ENCODE data around the gene TIAM1.
A peak's percentile ranks its signal among the peaks of the same experiment; 100 is the strongest.

The TIAM1 gene

GRCh38 chr21:31351960-31352359, 7.9 kb upstream of the TIAM1 start:
- DNase-seq, result no peak

DNA sequence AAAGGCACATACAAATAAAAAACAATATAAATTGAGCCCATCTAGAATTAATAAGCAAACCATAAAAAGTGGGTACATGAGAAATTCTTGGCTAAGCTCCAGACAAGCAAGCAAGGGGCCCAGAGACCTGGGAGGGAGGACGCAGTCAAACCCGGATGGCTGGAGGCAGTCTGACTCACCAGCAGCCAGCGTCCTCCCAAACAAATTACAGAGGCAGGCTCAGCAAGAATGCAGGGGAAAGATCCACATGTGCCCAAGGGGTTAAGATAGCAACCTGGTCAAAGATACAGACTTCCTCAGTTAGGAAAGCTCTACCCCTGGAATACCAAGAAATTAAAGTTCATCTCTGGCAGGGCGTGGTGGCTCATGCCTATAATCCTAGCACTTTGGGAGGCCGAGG, 7.4 kb upstream of the TIAM1 start:
- DNase-seq, result no peak

GRCh38 chr21:31349208-31349607, 5.1 kb upstream of the TIAM1 start:
- no peak for DNase-seq

GRCh38 chr21:31348188-31348587, 4.1 kb upstream of the TIAM1 start:
- no peak for DNase-seq

- DNase-seq, result no peak
Measured at GRCh38 chr21:31347435-31348032, 3.5 kb upstream of the TIAM1 start.

DNA sequence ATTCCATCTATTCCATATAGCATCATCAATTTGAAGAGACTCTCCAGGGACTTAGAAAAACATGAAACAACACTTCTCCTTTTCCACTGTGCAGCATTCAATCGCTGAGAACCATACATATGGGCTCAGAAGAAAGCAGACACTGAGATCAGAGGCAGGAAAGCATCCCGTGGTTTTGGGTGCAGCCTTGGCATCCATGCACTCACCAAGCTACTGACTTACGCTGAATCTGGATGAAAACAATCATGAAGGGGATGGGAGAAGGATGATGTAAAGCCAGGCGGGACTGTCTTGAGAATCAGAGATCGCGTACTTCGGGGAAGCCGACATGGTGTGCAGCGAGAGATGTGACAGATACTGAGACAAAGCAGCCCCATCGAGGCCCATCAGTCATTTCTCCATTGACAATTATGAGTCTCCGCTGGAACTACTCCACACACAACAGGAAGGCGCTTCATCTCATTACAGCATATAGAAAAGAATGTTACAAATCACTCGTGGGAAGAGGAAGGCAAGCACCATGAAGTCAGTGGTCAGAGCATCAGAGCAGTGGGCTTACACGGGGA, 2.3 kb upstream of the TIAM1 start:
- no peak for DNase-seq

- DNase-seq, result no peak
Measured at GRCh38 chr21:31345136-31345535, 1.1 kb upstream of the TIAM1 start.

DNA sequence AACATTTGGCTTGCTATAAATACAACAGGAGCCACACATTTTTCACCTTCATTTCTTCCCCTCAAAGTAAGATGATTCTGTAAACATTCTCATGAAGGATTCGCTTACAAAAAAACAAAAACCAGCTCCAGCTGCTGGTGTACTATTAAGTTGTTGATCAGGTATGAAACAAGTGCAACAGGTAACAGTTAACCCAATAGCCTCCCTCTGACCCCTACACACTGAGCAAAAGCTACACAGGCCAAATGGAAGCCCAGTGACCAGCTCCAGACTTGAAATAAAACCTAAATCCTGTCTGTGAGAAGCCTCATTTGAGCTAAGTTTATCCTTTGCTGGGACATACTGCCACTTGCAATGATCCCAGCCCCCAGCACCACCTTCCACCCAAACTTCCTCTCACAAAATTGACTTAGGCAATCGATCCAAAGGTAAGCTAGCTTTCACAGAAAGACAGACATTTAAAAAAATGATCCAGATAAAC, 991 bp downstream of the TIAM1 start:
- no peak for DNase-seq

GRCh38 chr21:31342348-31342747, 1.7 kb downstream of the TIAM1 start:
- no peak for DNase-seq

- DNase-seq, result no peak
Measured at GRCh38 chr21:31340942-31341487, 3.0 kb downstream of the TIAM1 start.

DNA sequence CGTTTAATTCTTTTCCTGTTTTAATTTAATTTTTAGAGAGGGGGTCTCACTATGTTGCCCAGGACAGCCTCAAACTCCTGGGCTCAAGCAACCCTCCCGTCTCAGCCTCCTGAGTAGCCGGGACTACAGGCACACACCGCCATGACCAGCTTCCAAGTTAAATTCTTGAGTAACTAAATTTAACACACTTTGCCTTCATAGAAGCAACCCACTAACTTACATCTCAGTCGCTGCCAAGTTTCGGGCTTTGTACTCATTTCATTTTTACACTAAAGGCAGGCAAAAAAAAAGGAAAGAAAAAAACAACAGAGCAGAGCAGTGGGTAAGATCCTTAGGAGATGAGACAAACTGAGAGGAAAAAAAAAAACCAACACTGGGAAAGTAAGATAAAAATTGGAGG, 3.5 kb downstream of the TIAM1 start:
- no peak for DNase-seq

- DNase-seq, result no peak
Measured at GRCh38 chr21:31339721-31340120, 4.3 kb downstream of the TIAM1 start.

DNA sequence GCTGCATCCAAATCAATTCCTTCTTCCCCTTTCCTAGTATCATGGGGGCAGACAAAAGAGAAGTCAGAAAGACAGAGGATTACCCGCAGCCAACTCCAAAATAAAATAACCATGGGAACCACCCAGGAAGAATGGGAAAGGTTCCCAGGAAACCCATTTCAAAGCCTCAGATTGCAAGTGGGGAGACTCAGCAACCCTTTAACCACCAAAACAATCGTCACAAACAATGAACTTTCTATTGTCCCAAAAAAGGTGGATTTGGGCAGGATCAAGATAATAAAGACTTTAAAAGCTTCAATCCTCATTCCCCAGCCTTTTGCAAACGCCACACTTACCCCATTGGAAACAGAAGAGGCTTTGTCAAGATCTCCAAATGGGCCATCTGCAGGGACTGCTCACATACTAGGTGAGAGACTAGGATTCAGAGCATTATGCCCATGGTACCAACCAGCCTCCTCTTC, 5.1 kb downstream of the TIAM1 start:
- no peak for DNase-seq

DNA sequence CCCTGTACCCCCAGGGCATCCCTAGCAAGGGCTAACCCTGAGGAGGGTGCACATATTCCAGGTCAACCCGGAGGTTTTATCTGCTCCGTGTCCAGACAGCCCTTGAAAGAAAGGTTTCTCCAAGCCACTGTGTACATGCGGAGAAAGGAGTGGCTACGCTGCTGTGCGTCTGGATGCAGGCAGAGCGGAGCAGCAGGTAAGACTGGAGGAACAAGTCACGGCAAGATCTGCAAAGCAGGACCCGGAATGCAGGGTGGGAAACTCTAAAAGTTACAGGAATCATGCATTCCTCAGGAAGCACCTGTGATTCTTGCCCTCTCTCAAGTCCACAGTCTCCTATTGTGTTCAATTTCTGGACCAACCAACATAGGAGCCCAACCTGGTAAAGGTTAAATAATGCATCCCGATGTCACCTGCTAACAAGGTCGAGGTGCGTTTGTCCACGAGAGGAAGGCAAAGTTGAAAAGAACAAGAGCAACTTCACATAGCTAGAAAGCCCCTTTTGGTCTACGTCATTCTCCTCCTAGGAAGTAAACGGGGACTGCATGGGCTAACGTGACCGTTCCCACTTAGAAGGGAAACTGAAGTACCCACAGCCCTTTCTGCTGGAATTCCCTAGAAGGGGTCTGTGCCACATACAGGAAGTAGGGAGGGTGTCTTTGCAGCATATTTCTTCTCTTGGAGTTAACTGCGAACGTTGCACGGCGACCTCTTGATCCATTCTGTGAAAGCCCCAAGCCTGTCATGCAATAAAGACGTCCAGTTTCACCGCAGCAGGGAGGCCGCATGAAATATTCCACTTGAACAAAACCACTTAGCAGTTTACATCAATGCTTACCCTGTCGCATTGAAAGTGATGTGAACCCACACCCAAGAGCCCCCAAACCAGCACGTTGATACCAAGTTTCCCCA, 5.8 kb downstream of the TIAM1 start:
- no peak for DNase-seq

DNA sequence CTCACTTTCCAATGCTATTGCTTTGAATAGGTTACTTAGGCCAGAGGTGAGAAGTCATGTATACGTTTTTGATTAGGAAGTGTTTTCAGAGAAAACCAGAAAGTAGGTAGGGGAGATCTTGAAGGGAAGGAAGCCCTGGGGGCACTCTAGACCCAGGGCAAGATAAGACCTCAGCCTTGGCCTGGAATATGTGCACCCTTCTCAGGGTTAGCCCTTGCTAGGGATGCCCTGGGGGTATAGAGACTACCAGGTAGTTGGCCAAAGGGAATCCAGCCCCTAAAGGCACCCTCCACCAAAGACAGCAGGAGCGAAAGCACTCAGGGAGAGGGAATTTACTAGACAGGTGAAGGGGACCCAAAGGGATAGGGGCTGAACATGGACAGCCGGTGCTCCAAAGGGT, 7.0 kb downstream of the TIAM1 start:
- no peak for DNase-seq

DNA sequence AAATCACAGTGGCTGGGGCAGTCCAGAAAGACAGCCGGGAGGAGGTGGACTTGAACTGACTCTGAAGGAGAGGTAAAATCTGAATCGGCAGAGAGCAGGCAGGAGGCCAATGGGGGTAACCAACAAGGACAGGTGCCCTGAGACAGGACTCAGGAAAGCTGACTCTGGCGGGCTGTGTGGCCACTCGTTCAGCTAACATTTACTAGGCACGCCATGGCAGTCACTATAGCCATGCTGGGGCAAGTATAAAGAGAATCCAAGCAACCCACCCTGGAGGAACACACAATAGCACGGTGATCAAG, 7.4 kb downstream of the TIAM1 start:
- DNase-seq, result no peak

DNA sequence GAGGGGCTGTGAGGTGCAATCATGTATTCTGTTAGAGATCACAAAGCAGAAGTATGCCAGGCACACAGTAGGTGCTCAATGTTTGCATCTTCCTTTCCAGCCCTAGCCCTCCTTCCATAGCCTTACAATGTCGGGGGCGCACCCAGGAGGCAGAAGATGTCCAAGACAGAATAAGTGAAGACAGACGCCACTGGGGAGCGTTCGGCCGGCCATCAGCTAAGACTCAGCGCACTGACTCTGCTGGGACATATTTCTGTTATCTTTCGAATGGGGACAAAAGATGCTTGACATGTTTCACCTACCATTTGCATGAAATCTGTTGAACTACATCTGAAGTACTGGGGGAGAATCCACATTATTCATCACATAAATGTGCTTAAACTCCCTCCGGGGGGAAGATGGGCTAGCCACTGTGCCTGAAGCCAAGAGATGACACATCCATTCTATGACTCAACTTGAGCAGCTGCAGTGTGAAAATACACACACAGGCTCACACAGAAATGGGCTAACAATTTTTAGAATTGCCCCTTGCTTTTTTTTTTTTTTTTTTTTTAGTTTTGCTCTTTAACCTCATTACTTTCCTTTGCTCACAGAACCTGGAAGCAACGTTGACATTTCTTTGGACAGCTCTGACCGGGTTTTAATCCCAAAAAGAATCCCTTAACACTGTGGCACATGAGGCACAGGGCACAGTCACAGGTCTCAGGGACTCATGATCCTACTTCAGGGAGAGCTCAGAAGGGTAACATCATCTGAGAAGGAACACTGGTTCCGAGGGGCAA, 7.9 kb downstream of the TIAM1 start:
- DNase-seq, result peak; percentile 12

DNA sequence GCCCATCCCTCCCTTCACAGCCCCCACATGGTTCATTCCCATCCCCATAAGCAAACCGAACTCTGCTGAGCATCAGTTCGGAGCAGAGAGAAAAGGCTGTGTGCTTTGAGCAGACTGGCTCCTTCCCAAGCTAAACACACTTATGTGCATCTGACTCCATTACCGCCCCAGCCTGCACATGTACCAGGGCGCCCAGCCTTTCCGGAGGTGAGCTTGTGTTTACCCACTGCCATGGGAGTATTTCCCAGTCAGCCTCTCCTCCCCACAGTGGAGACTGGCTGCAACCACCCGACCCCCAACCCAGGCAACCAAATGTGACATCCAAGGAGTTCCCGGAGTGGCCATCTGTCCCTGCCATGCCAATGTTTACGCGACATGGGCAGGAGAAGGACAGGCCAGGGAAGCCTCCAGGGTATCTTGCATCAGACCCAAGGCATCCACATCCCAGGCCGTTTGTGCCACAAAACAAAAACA, 9.4 kb downstream of the TIAM1 start:
- DNase-seq, result no peak

- DNase-seq, result no peak
Measured at GRCh38 chr21:31332525-31332924, 11.5 kb downstream of the TIAM1 start.

DNA sequence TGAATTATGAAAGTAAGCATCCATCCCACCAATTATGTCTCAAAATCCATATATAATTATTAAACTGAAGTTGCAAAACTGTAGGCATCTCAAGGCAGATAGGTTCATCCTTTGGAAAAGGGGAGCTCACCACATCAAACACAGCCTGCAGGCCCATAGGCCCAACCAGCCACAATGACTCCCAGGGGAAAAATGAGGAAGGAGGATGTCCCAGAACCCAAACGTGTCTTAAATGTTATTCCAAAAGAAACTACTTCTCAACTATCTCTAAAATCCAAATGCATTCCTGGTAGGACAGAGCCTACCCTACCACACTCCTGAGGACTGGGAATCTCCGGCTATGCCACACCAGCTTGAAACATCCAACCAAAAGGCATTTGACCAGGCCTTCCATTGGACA, 12.8 kb downstream of the TIAM1 start:
- no peak for DNase-seq

DNA sequence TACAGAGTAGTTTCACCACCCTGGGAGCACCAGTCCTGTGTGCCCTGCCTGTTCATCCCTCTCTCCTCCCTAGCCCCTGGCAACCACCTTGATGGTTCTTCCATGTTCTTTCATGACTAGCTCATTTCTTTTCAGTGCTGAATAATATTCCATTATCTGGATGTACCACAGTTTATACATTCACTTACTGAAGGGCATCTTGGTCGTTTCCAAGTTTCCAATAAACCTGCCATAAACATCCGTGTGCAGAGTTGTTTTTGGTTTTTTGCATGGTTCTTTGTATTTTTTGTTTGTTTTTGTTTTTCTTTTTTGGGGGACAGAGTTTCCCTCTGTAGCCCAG, 13.9 kb downstream of the TIAM1 start:
- DNase-seq, result no peak

DNA sequence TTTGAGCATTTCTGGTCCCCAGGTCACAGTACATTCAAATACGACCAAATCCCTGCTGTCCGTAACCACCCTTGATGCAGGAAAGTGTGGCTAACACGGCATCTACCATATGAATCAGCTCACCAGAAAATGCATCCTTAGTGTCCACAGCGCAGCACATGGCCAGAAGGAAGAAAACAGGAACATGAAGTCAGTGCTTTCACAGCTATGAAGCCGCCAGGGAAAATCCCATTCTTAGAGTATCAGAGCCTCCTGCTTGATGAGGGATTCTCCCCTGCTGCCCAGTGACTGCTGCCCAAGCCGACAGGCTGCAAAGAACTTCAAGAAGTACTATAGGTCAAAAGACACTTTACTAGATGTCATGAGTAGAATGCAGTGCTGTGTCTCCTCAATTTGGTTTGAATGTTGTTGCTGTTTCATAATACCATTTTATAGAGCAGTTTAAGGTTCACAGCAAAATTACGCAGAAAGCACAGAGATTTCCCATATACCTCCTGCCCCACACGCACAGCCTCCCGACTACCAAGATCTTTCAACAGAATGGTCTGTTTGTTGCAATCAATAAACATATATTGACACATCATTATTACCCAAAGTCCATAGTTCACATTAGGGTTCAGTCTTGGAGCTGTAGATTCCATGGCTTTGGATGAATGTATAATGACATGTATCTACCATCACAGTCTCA, 14.5 kb downstream of the TIAM1 start:
- DNase-seq, result no peak

Measured in GOT3 (cell line).